SJCRH30 (cell line): ENCODE measurements around the gene SEMA3A. TPM values are rescaled to one million over a fixed set of nuclear protein-coding genes. Genes with fewer than 3 reads are reported as not detected.
"Not testable (repeated sequence)": the region's sequence is repeated elsewhere in the genome, so short reads cannot be mapped to it uniquely, and the experiment has no call there.

Experiments used
- DNase-seq, 2 experiments: peaks; one replicate each; pipeline ENCODE4 v3.0.0-alpha.2; 2015 to 2020
- H3K27ac ChIP-seq: fragments of 250-450 bp; sonication (Bioruptor Pico); 2 replicates; pipeline ENCODE4 v1.5.1; 2020; ENCODE audit warnings: mild to moderate bottlenecking, moderate library complexity
- H3K27me3 ChIP-seq: fragments of 250-450 bp; sonication (Bioruptor Pico); 2 replicates; pipeline ENCODE4 v1.5.1; 2020; ENCODE audit warnings: mild to moderate bottlenecking, moderate library complexity
- H3K36me3 ChIP-seq: fragments of 250-450 bp; sonication (Bioruptor Pico); 2 replicates; pipeline ENCODE4 v1.5.1; 2020; ENCODE audit warnings: mild to moderate bottlenecking, moderate library complexity
- H3K4me1 ChIP-seq: fragments of 250-450 bp; sonication (Bioruptor Pico); 2 replicates; pipeline ENCODE4 v1.5.1; 2020; ENCODE audit warnings: mild to moderate bottlenecking, moderate library complexity
- H3K4me3 ChIP-seq: fragments of 250-450 bp; sonication (Bioruptor Pico); 2 replicates; pipeline ENCODE4 v1.5.1; 2020; ENCODE audit warnings: mild to moderate bottlenecking, moderate library complexity
- H3K9me3 ChIP-seq: fragments of 250-450 bp; sonication (Bioruptor Pico); replicated peaks from 2 replicates; pipeline ENCODE4 v1.5.1; 2020; ENCODE audit warnings: mild to moderate bottlenecking, moderate library complexity
- total RNA-seq: library from RNA; depleted of rRNA; stranded (reverse); fragments of >200 nt; shearing (Covaris generic); gene quantifications from 2 replicates; pipeline ENCODE4 v1.2.3, GENCODE V29; 2014; rRNA removed

SEMA3A gene
- 16.8 and 19.4 TPM in 2 replicates for total RNA-seq

DNA sequence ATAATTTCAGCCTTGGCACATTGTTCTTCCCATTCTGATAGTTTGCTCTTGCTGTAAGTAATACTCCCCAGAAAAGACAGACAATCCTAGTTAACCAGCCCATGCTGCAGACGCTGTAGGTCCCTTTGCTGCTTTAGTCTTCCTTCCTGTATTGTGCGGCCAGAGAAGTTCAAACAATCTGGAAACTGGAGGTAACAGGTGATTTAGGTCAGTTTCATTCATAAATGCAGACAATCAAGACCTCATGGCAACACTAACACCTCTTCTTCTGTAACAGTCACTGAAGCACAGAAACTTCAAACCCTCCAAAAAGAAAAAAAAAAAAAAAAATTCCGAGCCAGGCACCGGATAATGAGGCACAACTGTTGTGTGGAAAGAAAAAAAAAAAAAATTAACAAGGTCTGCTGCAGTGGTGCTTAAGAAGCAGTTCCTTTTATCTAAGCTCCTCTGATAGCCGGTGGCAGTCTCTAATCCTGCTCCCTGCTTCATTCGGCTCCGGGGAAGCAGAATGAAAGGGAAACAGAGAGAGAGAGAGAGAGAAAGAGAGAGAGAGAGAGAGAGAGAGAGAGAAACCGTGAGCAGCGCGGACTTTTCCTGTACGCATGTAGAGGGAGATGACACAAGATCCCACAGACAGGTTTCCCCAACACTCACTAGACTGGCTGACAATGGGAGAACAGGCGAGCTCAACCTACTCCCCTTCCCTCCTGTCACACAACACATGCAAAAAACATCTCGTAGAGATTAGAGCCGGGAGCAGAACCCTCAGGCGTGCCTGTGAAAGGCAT, at the start of gene SEMA3A:
SEMA3A (minus strand) TSS at position 306 of the 788 bp plus-strand sequence; CDS start at position 103, 203 bp downstream.
- Histone ChIP-seq H3K9me3 (no peaks in the 10 kb centered on the region), H3K27ac (peak within 1 kb of the TSS; percentile 78), H3K27me3 (no peaks in the 10 kb centered on the region), H3K4me3 (peak within 1 kb of the TSS; percentile 78), H3K36me3 (no peaks in the 10 kb centered on the region), H3K4me1 (peaks cover 14% of the 10 kb centered on the region)
- DNase-seq = peak; percentile 87 to 93

- DNase-seq, H3K27me3 ChIP-seq, H3K4me1 ChIP-seq, H3K9me3 ChIP-seq, H3K27ac ChIP-seq, H3K4me3 ChIP-seq, H3K36me3 ChIP-seq: not testable (repeated sequence)
These were observed 48.4 kb upstream of the SEMA3A start for GRCh38 chr7:84243037-84243436.

DNA sequence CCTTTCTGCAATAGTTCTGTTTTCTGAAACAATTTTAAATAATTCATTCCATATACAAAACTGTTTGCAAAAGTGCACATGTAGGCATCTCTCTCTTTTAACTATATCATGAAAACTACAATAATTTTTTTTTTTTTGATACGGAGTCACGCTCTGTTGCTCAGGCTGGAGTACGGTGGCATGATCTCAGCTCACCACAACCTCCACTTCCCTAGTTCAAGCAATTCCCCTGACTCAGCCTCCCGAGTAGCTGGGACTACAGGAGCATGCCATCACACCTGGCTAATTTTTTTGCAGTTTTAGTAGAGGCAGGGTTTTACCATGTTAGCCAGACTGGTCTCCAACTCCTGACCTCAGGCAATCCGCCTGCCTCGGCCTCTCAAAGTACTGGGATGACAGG, 44.0 kb upstream of the SEMA3A start:
- no peak for DNase-seq
- H3K36me3 ChIP-seq = no peaks in the 10 kb centered on the region
- no peaks in the 10 kb centered on the region for H3K27me3 ChIP-seq
- H3K4me3 ChIP-seq = no peak overlapping the region
- H3K27ac ChIP-seq = no peak overlapping the region
- no peaks in the 10 kb centered on the region for H3K4me1 ChIP-seq
- no peaks in the 10 kb centered on the region; the same call in 1 of the 2 replicates for H3K9me3 ChIP-seq

GRCh38 chr7:84237533-84238173, 43.1 kb upstream of the SEMA3A start:
- Histone ChIP-seq H3K4me1 (no peaks in the 10 kb centered on the region), H3K36me3 (no peaks in the 10 kb centered on the region), H3K9me3 (no peaks in the 10 kb centered on the region), H3K27ac (no peak overlapping the region), H3K4me3 (no peak overlapping the region), H3K27me3 (no peaks in the 10 kb centered on the region)
- DNase-seq = no peak

GRCh38 chr7:84236398-84236797, 41.8 kb upstream of the SEMA3A start:
- DNase-seq = no peak
- H3K27ac ChIP-seq = no peak overlapping the region
- H3K4me1 ChIP-seq = no peaks in the 10 kb centered on the region
- H3K9me3 ChIP-seq = no peaks in the 10 kb centered on the region
- no peaks in the 10 kb centered on the region for H3K36me3 ChIP-seq
- H3K27me3 ChIP-seq = no peaks in the 10 kb centered on the region
- no peak overlapping the region for H3K4me3 ChIP-seq

- Histone ChIP-seq H3K36me3 (no peaks in the 10 kb centered on the region), H3K27me3 (no peaks in the 10 kb centered on the region), H3K9me3 (no peaks in the 10 kb centered on the region), H3K4me3 (no peak overlapping the region), H3K4me1 (no peaks in the 10 kb centered on the region), H3K27ac (no peak overlapping the region)
- no peak for DNase-seq
These were observed 38.1 kb upstream of the SEMA3A start for GRCh38 chr7:84232646-84233045.

GRCh38 chr7:84231157-84231556, 36.6 kb upstream of the SEMA3A start:
- no peaks in the 10 kb centered on the region for H3K27me3 ChIP-seq
- DNase-seq = no peak
- H3K27ac ChIP-seq = no peak overlapping the region

GRCh38 chr7:84230491-84230890, 35.9 kb upstream of the SEMA3A start:
- H3K4me1 ChIP-seq = no peaks in the 10 kb centered on the region
- no peak overlapping the region for H3K27ac ChIP-seq
- no peak overlapping the region for H3K4me3 ChIP-seq
- H3K9me3 ChIP-seq = no peaks in the 10 kb centered on the region
- no peak for DNase-seq
- H3K36me3 ChIP-seq = no peaks in the 10 kb centered on the region
- no peaks in the 10 kb centered on the region for H3K27me3 ChIP-seq

More at GRCh38 chr7:84231157-84231556, 36.6 kb upstream of the SEMA3A start:
- Histone ChIP-seq H3K4me3 (no peak overlapping the region), H3K4me1 (no peaks in the 10 kb centered on the region), H3K36me3 (no peaks in the 10 kb centered on the region), H3K9me3 (no peaks in the 10 kb centered on the region)

GRCh38 chr7:84228526-84228925, 33.9 kb upstream of the SEMA3A start:
- Histone ChIP-seq H3K9me3 (no peaks in the 10 kb centered on the region), H3K36me3 (no peaks in the 10 kb centered on the region), H3K4me3 (no peak overlapping the region), H3K4me1 (no peaks in the 10 kb centered on the region), H3K27ac (no peak overlapping the region), H3K27me3 (no peaks in the 10 kb centered on the region)
- DNase-seq = no peak

- no peaks in the 10 kb centered on the region for H3K4me1 ChIP-seq
- DNase-seq = no peak
- H3K4me3 ChIP-seq = no peak overlapping the region
- H3K27me3 ChIP-seq = no peaks in the 10 kb centered on the region
- H3K9me3 ChIP-seq = no peaks in the 10 kb centered on the region
- H3K27ac ChIP-seq = no peak overlapping the region
- H3K36me3 ChIP-seq = no peaks in the 10 kb centered on the region
These were observed 32.2 kb upstream of the SEMA3A start for GRCh38 chr7:84226759-84227158.

DNA sequence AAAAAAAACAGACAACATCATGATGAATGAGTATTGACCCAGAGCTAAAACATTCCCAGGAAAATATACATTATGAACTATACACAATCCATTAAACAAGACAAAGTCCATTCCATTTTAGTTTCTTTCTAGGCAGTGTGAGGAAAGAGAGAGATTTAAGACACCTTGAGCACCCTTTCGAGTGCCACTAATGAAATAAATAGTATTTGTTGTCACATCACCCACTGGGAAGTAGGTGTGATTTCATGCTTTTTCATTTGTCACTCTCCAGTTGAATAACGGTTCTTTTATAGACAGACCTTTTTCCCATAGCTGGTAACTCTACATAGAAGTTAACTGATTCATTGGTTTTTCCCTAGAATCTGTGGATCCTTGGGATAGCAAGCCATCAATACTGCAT, 29.9 kb upstream of the SEMA3A start:
- Histone ChIP-seq H3K4me3 (no peak overlapping the region), H3K27ac (no peak overlapping the region), H3K36me3 (no peaks in the 10 kb centered on the region), H3K27me3 (no peaks in the 10 kb centered on the region), H3K4me1 (no peaks in the 10 kb centered on the region), H3K9me3 (no peaks in the 10 kb centered on the region; the same call in 1 of the 2 replicates)
- DNase-seq = no peak

GRCh38 chr7:84219310-84219709, 24.7 kb upstream of the SEMA3A start:
- H3K27me3 ChIP-seq = no peaks in the 10 kb centered on the region
- H3K9me3 ChIP-seq = no peaks in the 10 kb centered on the region; the same call in 1 of the 2 replicates
- DNase-seq = no peak
- no peak overlapping the region for H3K27ac ChIP-seq
- H3K36me3 ChIP-seq = no peaks in the 10 kb centered on the region
- H3K4me1 ChIP-seq = no peaks in the 10 kb centered on the region
- no peak overlapping the region for H3K4me3 ChIP-seq

DNA sequence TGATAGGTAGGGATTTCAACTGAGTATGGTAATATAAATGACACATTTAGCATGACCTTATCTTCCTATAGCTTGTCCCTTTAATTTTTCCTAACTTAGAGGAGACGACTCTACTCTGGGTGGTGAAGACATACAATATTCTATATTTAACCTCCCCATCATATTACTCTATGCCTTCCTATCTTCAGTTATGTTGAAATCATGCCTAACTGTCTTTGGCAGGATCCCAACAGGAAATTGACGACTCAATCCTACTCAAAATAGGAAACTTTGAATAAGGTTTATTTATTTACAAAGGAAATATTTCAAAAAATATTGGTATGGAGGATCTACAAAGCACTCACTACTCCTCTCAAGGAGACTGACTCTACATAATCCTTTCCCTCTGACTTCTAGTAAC, 24.1 kb upstream of the SEMA3A start:
- Histone ChIP-seq H3K27me3 (no peaks in the 10 kb centered on the region), H3K36me3 (no peaks in the 10 kb centered on the region), H3K27ac (no peak overlapping the region), H3K9me3 (no peaks in the 10 kb centered on the region; the same call in 1 of the 2 replicates), H3K4me3 (no peak overlapping the region), H3K4me1 (no peaks in the 10 kb centered on the region)
- no peak for DNase-seq

DNA sequence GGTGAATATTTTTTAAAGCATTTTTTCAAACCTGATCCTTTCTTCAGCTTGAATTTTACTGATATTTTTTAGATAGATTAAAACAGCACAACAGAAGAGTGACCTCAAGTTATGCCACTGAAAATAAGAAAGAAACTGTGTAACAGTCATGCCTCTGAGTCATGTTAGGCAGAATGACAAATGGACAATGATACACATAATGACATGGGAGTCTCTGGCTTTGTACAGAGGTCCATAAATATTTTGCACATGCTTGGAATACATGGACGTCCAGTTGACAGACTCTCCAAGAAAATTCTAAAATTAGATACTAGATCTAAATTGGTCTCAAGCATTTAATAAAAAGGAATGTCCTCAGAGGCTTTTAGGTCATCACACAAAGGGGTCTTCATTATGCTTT, 21.9 kb upstream of the SEMA3A start:
- Histone ChIP-seq H3K27me3 (no peaks in the 10 kb centered on the region), H3K36me3 (no peaks in the 10 kb centered on the region), H3K4me1 (no peaks in the 10 kb centered on the region), H3K9me3 (no peaks in the 10 kb centered on the region; the same call in 1 of the 2 replicates), H3K4me3 (no peak overlapping the region), H3K27ac (no peak overlapping the region)
- no peak for DNase-seq

- H3K27ac ChIP-seq, DNase-seq, H3K36me3 ChIP-seq, H3K9me3 ChIP-seq, H3K4me1 ChIP-seq, H3K27me3 ChIP-seq, H3K4me3 ChIP-seq: not testable (repeated sequence)
These were observed 20.2 kb upstream of the SEMA3A start for GRCh38 chr7:84214757-84215156.
